CD4-positive, alpha-beta T cell treated with Interleukin-17A for 4 hours (primary cell): ENCODE measurements around the gene CHKA.

ENCODE experiments used
- DNase-seq: peaks from one replicate; pipeline ENCODE4 v3.0.0-alpha.2; 2020; ENCODE audit warnings: mixed read lengths

CHKA gene

DNA sequence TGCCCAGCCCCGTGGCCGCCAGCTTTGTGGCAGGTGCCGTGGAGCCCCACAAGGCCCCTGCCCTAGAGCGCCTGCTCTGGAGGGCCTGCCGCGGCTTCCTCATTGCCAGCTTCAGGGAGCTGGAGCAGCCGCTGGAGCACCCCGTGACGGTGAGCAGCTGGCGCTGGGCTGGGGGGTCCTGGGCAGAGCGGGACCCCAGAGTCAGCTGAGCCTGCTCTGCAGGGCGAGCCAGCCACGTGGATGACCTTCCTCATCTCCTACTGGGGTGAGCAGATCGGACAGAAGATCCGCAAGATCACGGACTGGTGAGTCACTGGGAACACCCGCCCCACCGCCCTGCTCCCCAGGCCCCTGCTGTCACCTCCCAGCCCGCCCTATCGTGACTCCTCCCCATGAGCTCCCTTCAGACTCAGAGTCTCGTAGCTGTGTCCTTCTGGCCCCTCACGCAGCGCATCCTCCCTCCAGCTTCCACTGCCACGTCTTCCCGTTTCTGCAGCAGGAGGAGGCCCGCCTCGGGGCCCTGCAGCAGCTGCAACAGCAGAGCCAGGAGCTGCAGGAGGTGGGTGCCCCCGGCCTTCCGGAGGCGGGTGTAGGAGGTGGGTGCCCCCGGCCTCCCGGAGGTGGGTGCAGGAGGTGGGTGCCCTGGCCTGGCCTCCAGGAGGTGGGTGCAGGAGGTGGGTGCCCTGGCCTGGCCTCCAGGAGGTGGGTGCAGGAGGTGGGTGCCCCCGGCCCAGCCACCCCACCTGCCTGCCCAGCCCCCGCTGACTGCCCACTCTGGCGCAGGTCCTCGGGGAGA lies 77.6 kb downstream of the CHKA start:
- DNase-seq: no peak

DNA sequence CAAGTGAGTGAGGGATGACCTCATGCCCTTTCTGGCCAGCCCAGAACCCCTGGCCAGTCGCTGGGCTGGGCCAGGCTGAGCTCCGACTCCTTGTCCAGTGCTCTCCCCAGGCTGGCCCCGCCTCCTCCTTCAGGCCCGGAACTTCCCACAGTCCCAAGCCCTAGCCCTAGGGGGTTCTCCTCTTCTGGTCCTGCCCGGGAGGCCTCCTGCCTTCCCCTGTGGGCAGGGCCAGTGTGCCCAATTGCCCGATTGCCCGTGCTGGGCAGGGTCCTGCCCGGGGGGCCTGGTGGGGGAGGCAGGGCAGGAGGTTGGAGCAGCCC lies 78.2 kb downstream of the CHKA start:
- no peak for DNase-seq

DNA sequence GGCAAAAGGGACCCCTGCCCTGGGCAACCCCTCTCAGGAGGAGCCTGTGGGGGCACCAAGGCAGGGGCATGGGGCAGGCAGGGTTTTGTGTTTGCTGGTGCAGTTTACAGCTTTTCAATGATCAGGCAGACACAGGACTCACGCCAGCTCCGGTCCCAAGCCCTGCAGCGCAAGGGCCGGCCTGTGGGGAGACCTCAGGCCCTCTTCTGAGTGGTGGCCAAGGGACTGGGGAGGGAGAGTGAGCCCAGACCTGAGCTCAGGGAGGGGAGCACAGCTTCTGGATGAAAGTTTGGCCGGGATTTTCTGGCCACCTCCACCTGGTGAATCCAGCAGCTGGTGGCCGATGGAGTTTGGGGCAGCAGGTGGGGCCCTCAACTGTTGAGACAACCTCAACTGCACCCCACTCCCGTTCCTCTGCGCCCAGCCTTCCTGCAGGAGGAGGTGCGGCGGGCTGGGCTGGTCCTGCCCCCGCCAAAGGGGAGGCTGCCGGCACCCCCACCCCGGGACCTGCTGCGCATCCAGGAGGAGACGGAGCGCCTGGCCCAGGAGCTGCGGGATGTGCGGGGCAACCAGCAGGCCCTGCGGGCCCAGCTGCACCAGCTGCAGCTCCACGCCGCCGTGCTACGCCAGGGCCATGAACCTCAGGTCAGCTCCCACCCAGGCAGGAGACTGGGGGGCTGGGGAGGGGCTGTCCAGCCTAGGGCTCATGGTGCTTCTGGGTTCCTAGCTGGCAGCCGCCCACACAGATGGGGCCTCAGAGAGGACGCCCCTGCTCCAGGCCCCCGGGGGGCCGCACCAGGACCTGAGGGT lies 78.8 kb downstream of the CHKA start:
- no peak for DNase-seq

DNA sequence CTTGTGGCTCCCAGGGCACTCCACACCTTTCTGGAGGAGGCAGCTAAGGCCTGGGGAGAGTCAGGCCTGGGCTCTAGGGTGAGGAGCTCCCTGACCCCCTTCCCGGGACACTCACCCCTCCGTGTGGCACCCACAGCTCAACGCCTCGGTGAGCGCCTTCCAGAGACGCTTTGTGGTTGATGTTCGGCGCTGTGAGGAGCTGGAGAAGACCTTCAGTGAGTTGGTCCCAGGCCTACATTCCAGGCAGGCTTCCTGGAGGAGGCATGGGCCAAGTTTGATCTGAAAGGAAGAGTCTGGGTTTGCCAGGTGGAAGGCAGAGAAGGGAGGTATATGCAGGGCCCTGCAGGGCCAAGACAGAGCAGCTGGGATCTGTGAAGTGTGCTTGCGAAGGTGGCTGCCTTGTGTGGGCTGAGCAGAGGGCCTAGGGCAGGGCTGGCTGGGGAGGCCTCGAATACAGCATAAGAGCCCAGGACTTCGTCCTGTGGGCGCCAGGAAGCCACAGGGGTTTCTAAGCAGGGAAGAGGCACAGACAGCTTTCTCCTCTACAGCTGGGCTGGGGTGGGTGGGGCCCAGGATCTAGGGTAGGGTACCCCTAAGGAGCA lies 79.5 kb downstream of the CHKA start:
- DNase-seq: peak; percentile 2

DNA sequence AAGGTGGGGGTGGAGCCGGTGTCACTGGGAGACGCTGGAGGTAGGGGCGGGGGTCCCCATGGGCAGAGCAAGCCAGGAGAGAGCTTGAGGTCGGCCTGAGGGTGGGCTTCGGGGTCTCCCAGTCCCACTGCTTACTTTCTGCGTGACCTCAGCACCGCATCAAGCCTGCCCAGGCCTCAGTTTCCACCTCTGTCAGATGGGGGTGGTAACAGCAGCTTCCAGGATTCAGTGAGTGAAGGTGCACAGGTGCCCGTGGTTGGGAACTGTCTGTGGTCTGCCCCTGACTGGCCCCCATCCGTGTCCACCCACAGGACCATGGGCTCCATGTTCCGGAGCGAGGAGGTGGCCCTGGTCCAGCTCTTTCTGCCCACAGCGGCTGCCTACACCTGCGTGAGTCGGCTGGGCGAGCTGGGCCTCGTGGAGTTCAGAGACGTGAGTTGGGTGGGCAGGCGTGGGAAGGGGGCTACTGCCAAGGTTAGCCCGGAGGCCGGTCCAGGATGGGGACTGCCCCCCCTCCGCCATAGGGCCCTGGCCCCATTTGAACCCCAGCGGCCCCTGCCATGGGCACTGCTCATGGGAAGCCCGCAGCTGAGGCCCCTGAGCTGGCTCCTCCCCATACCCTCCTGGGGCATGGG lies 80.1 kb downstream of the CHKA start:
- DNase-seq: peak; percentile 1

DNA sequence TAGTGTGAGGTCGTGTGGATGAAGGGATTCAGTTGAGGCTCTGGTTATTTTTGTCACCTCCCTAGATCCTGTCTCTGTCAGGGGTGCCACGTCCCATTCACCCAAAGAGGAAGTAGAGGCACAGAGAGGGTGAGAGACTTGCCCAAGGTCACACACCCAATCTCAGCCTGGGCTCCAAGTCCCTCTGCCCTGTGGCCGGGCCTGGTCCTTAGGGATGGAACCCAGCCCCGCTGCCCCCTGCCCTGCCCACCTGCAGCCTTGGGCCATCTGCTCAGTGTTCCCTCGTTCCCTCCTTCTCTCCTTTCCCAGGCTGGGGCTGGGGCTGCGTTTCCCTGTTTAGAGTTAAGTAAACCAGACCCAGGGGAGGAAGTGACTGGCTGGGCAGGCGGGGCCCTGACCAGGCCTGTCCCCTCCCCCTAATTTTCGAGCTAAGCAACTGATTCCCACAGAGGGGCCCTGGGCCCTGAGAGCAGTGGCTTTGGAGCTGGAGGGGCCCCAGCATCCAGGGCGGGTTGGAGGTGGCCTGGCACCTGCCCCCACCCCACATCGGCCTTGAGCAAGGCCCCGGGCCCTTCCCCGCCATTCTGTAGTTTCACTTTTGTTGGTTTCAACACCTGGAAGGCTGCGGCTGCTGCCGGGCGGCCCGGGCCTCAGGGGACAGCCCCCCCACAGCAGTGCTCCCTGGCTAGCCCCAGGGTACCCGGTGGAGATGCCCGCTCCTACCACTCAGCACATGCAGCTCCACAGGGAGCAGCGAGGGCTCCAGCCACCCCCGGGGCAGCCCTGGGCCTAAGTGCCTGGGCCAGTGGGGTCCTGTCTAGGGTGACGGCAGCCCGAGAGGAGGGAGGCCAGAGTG lies 80.9 kb downstream of the CHKA start:
- DNase-seq: peak; percentile 57

DNA sequence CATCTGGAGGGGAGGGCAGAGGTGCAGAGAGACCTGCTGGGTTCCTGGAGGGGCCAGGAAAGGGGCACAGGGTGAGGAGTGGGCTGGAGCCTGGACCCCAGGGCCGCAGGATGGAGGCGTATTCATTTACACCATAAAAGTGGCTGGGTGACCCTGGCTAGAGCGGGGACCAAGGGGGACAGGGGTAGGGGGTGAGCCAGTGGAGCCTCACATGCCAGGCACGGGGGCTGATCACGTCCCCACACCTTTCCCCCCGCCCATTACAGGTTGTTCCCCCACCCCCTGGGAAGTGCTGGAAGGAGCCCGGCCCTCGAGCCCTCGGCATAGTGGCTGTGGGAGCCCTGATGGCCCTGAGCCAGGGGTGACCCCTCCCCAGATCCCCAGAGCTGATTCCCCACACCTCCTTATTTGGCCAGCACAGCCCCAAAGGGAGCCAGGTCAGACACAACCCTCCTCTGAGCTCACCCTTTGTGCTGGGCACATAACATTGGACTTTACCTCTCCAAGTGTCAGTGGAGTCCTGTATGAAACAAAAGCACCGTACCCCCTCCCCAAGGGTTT lies 81.6 kb downstream of the CHKA start:
- DNase-seq: peak; percentile 15

DNA sequence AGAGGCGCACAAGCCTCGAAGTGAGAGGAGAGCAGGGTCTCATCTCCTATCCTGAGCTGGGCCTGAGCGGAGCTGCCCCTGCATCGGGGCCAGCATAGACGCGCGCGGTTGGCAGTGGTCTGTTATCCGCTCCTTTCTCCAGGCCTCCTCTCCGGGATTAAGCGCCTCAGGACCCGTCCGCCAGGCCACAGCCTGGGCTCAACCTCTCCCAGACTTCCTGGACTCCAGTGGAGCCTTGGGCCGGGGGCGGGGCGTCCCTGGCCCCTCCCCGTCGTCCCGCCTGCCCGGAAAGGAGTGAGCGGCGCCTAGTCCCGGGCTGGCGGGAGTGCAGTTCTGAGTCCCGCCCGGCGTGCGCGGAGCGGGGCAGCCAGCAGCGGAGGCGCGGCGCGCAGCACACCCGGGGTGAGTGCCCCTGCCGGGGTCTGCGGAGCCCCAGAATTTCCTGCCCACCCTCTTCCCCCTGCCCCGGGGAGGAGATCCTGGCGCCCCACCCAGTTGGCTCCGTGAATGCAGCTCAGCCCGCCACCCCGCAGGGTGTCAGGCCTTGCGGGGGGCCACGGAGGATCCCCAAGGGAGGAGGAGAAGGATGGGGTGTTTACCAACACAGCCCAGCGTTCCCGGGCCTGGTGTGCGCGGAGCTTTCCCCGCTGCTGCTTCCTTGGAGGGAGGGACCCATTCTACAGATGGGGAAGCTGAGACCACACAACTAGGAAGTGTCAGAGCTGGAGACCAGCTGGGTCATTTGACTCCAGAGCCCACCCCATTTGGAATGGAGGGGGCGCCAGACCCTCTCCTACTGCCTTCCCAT lies 82.3 kb downstream of the CHKA start, which contains the start of gene TCIRG1:
TCIRG1 (plus strand) TSS at position 308 of the 808 bp plus-strand sequence. CDS start 2,247 bp downstream, outside the sequence.
- DNase-seq: peak; percentile 82

DNA sequence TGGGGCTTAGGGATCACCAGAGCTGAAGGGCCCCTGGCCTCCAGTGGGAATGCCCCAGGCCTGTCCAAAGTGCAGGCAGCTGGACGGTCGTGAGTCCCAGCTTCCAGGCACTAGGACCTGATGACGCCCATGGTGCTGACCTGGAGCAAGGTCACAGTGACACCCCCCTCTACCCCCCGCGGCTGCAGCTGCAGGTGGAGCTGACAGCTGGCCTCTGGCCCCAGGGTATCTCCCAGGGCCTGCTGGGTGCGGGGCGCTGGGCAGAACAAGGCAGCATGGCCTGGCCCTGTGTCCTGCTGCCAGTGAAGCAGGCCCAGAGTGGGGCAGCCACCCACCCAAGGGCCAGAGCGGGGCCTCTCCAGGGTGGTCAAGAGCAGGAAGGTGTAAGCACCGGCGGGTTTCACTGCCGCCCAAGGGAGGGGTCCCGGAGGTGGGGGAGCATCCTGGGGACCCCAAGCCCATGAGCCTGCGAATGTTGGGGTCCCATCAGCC lies 82.9 kb downstream of the CHKA start:
- no peak for DNase-seq

DNA sequence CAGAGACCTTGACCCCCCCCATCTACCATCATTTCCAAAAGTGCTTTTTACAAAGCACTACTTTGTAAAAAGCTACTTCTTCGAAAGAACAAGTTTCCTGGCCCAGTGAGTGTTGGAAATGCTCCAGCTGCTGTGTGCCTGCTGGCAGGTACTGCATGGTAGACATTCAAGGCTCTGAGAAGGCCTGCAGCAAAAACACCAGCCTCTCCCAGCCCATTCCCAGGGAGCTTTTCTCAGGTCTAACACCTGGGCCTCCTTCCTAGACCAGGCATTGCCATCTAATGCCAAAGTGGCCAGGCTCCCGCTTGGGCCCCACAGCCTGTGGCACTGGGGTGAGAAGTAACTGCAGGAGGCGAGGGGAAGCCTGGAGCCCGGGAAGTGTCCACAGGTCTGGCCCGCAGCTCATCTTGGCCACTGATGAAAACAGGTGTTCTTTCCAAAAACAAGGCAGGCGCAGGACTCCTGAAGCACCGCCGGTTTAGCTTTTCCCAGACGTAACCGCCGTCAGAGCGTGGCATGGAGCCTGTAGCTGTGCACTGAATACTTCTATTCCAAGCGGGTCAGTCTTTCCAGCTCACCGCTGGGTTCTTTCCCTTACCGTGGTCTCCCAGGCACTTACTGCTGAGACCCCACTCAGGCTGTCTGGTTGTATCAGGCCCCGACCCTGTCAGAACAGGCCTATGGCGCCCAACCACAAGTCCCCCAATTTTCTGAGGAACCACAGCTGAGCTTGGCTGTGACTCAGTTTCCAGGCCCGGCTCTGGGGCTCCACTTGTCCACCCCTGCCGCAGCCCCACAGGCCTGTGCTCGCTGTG lies 83.6 kb downstream of the CHKA start:
- DNase-seq: no peak

DNA sequence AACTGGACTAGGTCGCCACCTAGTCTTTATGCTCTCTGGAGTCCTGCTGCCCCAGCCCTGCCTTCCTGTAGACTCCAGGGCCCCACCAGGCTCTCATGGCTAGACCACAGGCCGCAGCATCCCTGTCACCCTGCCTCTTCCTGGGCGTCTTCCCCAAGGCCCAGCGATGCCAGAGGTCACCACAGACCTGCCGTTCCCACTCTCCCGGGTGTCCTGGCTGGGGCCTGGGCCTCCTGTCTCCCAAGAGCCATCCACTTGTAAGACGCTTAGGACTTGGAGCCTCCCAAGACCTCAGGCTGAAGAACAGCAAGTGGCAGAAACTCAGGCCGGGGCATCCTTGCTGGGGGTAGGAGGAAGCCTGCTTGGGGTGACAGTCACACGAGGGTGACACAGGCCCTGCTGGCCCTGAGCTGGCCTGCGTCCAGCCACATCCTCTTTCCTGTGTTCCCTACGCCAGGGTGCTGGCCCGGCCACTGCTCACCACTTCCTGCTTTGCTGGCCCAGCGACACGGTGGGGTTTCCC lies 84.4 kb downstream of the CHKA start:
- peak; percentile 29 for DNase-seq

DNA sequence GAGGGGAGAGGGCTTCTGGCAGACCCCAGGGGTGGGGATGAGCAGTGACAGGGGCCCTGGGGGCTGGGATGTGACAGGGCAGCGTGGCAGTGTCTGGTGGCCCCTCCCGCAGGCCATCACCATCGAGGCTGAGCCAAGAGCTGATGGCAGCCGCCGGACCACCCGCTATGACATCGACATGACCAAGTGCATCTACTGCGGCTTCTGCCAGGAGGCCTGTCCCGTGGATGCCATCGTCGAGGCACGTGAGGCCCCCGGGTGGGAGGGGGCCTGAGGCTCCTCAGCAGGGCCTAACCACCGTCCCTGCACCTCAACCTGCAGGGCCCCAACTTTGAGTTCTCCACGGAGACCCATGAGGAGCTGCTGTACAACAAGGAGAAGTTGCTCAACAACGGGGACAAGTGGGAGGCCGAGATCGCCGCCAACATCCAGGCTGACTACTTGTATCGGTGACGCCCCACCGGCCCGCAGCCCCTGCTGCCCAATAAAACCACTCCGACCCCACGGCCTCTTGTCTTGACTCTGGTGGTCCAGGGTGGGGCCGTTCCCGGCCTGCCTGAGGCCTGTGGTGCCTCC lies 85.0 kb downstream of the CHKA start:
- no peak for DNase-seq

DNA sequence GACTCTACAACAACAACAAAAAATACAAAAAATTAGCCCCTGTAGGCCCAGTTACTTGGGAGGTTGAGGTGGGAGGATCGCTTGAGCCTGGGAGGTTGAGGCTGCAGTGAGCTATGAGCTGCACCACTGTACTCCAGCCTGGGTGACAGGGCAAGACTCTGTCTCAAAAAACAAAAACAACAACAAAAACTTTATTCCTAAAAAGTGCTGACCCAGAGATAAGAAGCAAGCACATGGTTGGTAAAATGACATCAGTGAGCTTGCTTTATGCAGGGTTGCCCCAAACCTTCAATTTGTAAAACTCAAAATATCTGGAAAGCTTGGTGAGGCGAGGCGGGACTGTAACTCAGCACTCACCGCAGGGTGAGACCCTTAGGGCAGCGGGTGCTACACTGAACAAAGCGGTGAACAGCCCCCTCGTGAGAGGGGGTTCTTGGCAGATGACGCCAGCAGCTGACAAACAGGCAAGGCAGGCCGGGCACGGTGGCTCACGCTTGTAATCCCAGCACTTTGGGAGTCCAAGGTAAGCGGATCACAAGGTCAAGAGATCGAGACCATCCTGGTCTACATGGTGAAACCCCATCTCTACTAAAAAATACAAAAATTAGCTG lies 85.8 kb downstream of the CHKA start:
- no peak for DNase-seq

DNA sequence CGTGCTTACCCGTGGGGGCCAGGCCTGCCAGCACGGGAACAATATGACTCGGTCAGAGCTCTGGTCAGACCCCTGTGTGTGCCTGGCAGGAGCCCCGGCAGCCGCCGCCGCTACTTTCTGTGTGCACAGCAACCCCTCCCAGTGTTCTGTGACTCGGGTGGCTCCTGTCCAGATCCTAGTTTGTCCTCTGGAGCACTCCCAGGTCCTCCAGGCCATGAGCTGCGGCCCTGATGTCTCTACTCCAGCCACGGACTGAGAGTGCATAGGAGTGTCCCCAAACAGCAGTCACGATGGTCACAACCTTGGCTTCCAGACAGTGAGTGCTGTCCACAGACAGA lies 87.5 kb downstream of the CHKA start:
- no peak for DNase-seq

DNA sequence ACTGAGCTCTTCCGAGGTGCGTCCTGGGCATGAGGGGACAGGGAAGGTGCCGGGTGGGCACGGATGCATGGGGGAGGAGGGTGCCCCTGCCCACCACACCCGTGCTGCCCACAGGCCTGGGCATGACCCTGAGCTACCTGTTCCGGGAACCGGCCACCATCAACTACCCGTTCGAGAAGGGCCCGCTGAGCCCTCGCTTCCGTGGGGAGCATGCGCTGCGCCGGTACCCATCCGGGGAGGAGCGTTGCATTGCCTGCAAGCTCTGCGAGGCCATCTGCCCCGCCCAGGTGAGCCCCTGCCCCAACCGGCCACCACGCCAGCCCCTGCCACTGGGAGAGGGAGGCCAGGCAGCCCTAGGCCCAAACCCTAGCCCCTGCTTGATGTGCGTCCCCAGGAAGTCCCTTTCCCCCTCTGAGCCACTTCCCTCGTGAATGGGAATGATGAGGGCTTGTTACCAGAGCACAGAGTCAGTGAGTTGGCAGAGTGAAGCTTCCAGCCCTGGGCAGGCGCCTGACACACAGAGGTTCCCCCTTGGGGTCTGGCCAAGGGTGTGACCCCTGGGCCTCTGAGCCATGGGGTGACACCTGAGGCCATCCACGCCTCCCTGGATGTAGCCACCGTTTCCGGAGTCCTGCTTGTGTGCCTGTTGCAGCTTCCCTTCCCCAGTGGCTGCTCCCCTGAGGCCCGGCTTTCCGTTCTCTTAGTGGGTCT lies 88.0 kb downstream of the CHKA start:
- DNase-seq: no peak

DNA sequence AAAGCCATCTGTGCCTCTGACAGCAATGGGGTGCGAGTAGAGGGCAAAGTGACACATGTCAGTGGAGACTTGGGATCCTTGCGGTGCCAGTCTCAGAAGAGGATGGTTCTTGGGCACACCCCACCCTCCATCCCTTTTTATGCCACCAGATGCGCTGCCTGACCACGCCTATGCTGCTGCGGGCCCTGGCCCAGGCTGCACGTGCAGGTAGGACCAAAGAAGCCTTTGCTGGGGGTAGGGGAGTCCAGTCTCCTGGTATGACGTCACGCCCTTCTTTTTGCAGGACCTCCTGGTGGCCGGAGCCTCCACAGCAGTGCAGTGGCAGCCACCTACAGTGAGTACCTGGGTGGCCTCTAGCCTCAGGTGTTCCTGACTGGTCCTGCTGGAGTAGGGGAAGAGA lies 89.2 kb downstream of the CHKA start:
- no peak for DNase-seq

DNA sequence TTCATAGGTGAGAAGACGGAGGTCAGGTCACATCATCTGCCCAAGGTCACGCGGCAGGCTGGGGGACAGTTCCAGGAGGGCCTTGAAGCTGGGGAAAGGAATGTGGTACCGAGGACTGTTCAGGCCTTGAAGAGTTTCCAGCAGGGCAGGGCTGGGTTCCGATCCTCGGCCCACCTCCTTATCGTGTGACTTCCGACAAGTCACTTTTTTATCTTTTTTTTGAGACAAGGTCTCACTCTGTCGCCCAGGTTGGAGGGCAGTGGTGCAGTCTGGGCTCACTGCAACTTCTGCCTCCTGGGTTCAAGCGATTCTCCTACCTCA lies 90.1 kb downstream of the CHKA start:
- DNase-seq: peak; percentile 37

DNA sequence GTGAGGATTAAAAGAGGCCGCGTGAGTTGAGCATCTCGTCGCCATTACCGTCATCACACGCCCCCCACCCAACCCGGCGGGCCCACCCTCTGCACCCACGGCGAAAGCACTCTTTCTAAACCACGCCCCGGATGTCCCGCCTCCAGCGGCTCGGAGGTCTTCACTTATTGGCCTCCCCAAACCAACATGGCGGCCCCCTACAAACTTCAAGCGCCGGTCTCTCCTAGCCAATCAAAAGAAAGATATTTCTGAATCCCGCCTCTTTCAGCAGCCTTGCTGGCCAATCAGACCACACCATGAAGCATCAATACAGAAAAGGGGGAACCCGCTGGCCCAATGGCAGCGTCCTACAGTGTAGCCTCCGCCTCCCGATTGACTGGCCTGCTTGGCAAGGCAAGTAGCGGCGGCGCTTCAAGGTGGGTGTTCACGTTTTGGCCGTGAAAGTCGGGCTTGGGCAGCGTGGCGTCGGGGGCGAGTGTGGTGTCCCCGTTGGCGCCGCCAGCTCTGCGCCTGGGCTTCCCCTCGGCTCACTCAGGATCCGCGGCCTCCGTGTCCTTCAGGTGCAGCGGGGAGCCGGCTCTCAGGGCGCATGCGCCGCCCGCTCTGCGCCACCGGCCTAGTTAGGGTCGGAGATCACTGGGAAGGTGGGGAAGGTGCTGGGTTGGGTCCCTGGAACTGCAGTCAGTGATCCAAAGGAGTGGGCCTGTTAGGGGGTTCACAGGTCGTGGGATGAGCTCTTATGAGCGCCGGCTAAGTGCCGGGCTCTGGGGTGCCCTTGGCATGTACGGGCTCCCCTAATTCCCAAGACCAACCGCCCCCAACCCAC lies 90.7 kb downstream of the CHKA start, which contains the start of gene NDUFS8:
NDUFS8 (plus strand) TSS at position 364 of the 826 bp plus-strand sequence. CDS start 1,471 bp downstream, outside the sequence.
- peak; percentile 99 for DNase-seq
